ENCODE results near the gene ELK3. TPM values are rescaled to one million over a fixed set of nuclear protein-coding genes. Genes with fewer than 3 reads are reported as not detected.

ELK3 gene
- total and polyA plus RNA-seq, 2 of the 13 experiments (the other 11 are each of a cell fraction or from before 2014, with no cell fraction given), result 2.9 to 3.2 TPM

DNA sequence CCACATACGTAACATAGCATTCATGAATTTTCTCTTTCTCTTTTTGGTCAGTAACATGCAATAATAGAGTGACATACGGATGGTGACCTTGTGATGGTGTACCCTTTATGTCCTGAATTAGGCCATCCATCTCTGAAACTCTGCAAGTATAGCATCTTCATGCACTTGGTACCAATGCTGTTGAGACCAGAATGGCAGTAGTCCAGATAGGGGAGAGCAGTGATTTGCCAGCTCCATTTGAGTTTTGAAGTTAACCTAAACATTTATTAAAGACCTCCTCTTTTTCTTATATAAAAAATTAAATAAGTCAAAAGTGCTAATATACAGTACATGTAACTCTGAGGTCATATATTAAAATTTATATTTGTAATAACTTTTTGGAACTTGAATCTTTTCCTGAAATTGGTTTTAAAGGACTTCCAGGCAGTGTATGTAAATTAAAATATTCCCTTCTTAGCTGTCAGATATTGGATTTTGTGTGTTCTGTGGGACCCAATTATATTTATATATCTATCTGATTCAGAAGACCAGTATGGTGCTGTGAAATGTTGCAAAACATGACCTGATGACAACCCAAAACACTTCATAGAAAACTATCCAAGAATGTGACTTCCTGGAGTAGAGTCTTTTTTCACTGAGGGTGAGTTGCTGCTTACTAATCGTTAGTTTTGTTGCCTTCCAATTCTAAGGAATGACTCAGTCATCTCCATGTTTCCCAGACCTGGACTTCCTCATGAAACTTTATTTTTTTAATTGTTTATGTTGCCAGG lies 3.5 kb downstream of the ELK3 start (continued):
- TF ChIP-seq, protein P1, sequence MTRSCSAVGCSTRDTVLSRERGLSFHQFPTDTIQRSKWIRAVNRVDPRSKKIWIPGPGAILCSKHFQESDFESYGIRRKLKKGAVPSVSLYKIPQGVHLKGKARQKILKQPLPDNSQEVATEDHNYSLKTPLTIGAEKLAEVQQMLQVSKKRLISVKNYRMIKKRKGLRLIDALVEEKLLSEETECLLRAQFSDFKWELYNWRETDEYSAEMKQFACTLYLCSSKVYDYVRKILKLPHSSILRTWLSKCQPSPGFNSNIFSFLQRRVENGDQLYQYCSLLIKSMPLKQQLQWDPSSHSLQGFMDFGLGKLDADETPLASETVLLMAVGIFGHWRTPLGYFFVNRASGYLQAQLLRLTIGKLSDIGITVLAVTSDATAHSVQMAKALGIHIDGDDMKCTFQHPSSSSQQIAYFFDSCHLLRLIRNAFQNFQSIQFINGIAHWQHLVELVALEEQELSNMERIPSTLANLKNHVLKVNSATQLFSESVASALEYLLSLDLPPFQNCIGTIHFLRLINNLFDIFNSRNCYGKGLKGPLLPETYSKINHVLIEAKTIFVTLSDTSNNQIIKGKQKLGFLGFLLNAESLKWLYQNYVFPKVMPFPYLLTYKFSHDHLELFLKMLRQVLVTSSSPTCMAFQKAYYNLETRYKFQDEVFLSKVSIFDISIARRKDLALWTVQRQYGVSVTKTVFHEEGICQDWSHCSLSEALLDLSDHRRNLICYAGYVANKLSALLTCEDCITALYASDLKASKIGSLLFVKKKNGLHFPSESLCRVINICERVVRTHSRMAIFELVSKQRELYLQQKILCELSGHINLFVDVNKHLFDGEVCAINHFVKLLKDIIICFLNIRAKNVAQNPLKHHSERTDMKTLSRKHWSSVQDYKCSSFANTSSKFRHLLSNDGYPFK (CRISPR knock-in tag; IDR thresholded peaks at IDR 0.05; ENCODE audit: borderline replicate concordance), result no peak
- TF ChIP-seq SMAD9 (CRISPR knock-in tag; IDR thresholded peaks at IDR 0.05) (no peak), HES4 (CRISPR knock-in tag; IDR thresholded peaks at IDR 0.05; ENCODE audit: borderline replicate concordance) (no peak), SP1 (IDR thresholded peaks at IDR 0.05) (no peak), SP1 (CRISPR knock-in tag; IDR thresholded peaks at IDR 0.05) (no peak), EHMT2 (IDR thresholded peaks at IDR 0.05; ENCODE audit: borderline replicate concordance, low read depth, low read length) (no peak), KMT2A (CRISPR knock-in tag; IDR thresholded peaks at IDR 0.05) (no peak)
- TF ChIP-seq, protein P2, sequence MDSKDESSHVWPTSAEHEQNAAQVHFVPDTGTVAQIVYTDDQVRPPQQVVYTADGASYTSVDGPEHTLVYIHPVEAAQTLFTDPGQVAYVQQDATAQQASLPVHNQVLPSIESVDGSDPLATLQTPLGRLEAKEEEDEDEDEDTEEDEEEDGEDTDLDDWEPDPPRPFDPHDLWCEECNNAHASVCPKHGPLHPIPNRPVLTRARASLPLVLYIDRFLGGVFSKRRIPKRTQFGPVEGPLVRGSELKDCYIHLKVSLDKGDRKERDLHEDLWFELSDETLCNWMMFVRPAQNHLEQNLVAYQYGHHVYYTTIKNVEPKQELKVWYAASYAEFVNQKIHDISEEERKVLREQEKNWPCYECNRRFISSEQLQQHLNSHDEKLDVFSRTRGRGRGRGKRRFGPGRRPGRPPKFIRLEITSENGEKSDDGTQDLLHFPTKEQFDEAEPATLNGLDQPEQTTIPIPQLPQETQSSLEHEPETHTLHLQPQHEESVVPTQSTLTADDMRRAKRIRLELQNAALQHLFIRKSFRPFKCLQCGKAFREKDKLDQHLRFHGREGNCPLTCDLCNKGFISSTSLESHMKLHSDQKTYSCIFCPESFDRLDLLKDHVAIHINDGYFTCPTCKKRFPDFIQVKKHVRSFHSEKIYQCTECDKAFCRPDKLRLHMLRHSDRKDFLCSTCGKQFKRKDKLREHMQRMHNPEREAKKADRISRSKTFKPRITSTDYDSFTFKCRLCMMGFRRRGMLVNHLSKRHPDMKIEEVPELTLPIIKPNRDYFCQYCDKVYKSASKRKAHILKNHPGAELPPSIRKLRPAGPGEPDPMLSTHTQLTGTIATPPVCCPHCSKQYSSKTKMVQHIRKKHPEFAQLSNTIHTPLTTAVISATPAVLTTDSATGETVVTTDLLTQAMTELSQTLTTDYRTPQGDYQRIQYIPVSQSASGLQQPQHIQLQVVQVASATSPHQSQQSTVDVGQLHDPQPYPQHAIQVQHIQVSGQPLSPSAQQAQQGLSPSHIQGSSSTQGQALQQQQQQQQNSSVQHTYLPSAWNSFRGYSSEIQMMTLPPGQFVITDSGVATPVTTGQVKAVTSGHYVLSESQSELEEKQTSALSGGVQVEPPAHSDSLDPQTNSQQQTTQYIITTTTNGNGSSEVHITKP (CRISPR knock-in tag; IDR thresholded peaks at IDR 0.05; ENCODE audit: low read depth), result no peak
- TF ChIP-seq, protein P3, sequence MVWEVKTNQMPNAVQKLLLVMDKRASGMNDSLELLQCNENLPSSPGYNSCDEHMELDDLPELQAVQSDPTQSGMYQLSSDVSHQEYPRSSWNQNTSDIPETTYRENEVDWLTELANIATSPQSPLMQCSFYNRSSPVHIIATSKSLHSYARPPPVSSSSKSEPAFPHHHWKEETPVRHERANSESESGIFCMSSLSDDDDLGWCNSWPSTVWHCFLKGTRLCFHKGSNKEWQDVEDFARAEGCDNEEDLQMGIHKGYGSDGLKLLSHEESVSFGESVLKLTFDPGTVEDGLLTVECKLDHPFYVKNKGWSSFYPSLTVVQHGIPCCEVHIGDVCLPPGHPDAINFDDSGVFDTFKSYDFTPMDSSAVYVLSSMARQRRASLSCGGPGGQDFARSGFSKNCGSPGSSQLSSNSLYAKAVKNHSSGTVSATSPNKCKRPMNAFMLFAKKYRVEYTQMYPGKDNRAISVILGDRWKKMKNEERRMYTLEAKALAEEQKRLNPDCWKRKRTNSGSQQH (CRISPR knock-in tag; IDR thresholded peaks at IDR 0.05; ENCODE audit: low read depth), result no peak
- TF ChIP-seq, protein P4, sequence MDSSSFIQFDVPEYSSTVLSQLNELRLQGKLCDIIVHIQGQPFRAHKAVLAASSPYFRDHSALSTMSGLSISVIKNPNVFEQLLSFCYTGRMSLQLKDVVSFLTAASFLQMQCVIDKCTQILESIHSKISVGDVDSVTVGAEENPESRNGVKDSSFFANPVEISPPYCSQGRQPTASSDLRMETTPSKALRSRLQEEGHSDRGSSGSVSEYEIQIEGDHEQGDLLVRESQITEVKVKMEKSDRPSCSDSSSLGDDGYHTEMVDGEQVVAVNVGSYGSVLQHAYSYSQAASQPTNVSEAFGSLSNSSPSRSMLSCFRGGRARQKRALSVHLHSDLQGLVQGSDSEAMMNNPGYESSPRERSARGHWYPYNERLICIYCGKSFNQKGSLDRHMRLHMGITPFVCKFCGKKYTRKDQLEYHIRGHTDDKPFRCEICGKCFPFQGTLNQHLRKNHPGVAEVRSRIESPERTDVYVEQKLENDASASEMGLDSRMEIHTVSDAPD (CRISPR knock-in tag; IDR thresholded peaks at IDR 0.05), result no peak
- TF ChIP-seq, protein P5, sequence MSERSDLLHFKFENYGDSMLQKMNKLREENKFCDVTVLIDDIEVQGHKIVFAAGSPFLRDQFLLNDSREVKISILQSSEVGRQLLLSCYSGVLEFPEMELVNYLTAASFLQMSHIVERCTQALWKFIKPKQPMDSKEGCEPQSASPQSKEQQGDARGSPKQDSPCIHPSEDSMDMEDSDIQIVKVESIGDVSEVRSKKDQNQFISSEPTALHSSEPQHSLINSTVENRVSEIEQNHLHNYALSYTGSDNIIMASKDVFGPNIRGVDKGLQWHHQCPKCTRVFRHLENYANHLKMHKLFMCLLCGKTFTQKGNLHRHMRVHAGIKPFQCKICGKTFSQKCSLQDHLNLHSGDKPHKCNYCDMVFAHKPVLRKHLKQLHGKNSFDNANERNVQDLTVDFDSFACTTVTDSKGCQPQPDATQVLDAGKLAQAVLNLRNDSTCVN (CRISPR knock-in tag; IDR thresholded peaks at IDR 0.05; ENCODE audit: borderline replicate concordance), result no peak

Measured in HepG2 (cell line).